GM18951 (cell line): ENCODE data around the gene FAF1.
"Not testable (repeated sequence)": the region's sequence is repeated elsewhere in the genome, so short reads cannot be mapped to it uniquely, and the experiment has no call there.

ENCODE experiments used
- POLR2A ChIP-seq: IDR thresholded peaks from 4 replicates; pipeline ENCODE4 v1.6.1; 2011; ENCODE audit warnings: mild to moderate bottlenecking; ENCODE audit not compliant: insufficient read length, insufficient read depth; ENCODE audit errors: extremely low read depth
- in situ Hi-C: fragments of 300-500 bp; cut with MboI; formaldehyde crosslinking; loops from one replicate; pipeline ENCODE4 v1.12.0; 2022; ENCODE audit warnings: low sequenced_read_pairs, mixed read lengths, inconsistent platforms; ENCODE audit not compliant: unreplicated experiment

Gene FAF1

GRCh38 chr1:50559421-50559820 lies 400.6 kb downstream of the FAF1 start:
- in situ Hi-C loops: no loop called here
- no peak for TF ChIP-seq POLR2A

- in situ Hi-C loops: no loop called here
- no peak for TF ChIP-seq POLR2A
These were observed 406.1 kb downstream of the FAF1 start for GRCh38 chr1:50553921-50554320.

GRCh38 chr1:50548243-50548642 lies 411.8 kb downstream of the FAF1 start:
- in situ Hi-C loops: no loop called here
- no peak for TF ChIP-seq POLR2A

GRCh38 chr1:50542362-50542761 lies 417.7 kb downstream of the FAF1 start:
- TF ChIP-seq POLR2A: no peak
- in situ Hi-C loops: no loop called here

- no peak for TF ChIP-seq POLR2A
- in situ Hi-C loops: no loop called here
These were observed 421.6 kb downstream of the FAF1 start for GRCh38 chr1:50538476-50538875.

- no peak for TF ChIP-seq POLR2A
These were observed 428.5 kb downstream of the FAF1 start for GRCh38 chr1:50531601-50532000.

GRCh38 chr1:50531027-50531426 lies 429.0 kb downstream of the FAF1 start:
- in situ Hi-C loops: no loop called here

More at GRCh38 chr1:50531601-50532000, 428.5 kb downstream of the FAF1 start:
- in situ Hi-C loops: no loop called here

GRCh38 chr1:50529510-50529909 lies 430.6 kb downstream of the FAF1 start:
- in situ Hi-C loops: no loop called here
- no peak for TF ChIP-seq POLR2A

More at GRCh38 chr1:50531027-50531426, 429.0 kb downstream of the FAF1 start:
- no peak for TF ChIP-seq POLR2A

GRCh38 chr1:50527987-50528320 lies 432.1 kb downstream of the FAF1 start:
- in situ Hi-C loops: not testable (repeated sequence)

- in situ Hi-C loops: no loop called here
- TF ChIP-seq POLR2A: no peak
These were observed 432.6 kb downstream of the FAF1 start for GRCh38 chr1:50527249-50527986.

- no peak for TF ChIP-seq POLR2A
- in situ Hi-C loops: no loop called here
These were observed 433.6 kb downstream of the FAF1 start for GRCh38 chr1:50526431-50526830.

GRCh38 chr1:50523548-50523947 lies 436.5 kb downstream of the FAF1 start:
- in situ Hi-C loops: no loop called here
- TF ChIP-seq POLR2A: no peak

- no peak for TF ChIP-seq POLR2A
- in situ Hi-C loops: no loop called here
These were observed 437.2 kb downstream of the FAF1 start for GRCh38 chr1:50522691-50523342.

GRCh38 chr1:50521703-50522102 lies 438.4 kb downstream of the FAF1 start:
- no peak for TF ChIP-seq POLR2A
- in situ Hi-C loops: no loop called here
